GM19438 (cell line): ENCODE results near the gene HS3ST4.

ENCODE experiments used
- ATAC-seq: cut with Tn5 transposase; IDR thresholded peaks from one replicate; pipeline ENCODE4 v1.9.1; 2021; ENCODE audit warnings: low read depth; ENCODE audit not compliant: unreplicated experiment

The HS3ST4 gene

GRCh38 chr16:25812215-25812614, 120.5 kb downstream of the HS3ST4 start:
- ATAC-seq, result no peak

GRCh38 chr16:25817295-25817694, 125.5 kb downstream of the HS3ST4 start:
- no peak for ATAC-seq

- ATAC-seq, result no peak
Observed at GRCh38 chr16:25817876-25818275, 126.1 kb downstream of the HS3ST4 start.

GRCh38 chr16:25823891-25824290, 132.1 kb downstream of the HS3ST4 start:
- no peak for ATAC-seq

GRCh38 chr16:25827709-25828108, 135.9 kb downstream of the HS3ST4 start:
- no peak for ATAC-seq

GRCh38 chr16:25828510-25828909, 136.8 kb downstream of the HS3ST4 start:
- ATAC-seq, result no peak

GRCh38 chr16:25832291-25832690, 140.5 kb downstream of the HS3ST4 start:
- no peak for ATAC-seq

GRCh38 chr16:25834101-25834500, 142.3 kb downstream of the HS3ST4 start:
- ATAC-seq, result no peak

GRCh38 chr16:25835126-25835525, 143.4 kb downstream of the HS3ST4 start:
- ATAC-seq, result no peak

GRCh38 chr16:25838724-25839186, 147.0 kb downstream of the HS3ST4 start:
- ATAC-seq, result no peak

- no peak for ATAC-seq
Observed at GRCh38 chr16:25841761-25842160, 150.0 kb downstream of the HS3ST4 start.

GRCh38 chr16:25845901-25846300, 154.1 kb downstream of the HS3ST4 start:
- no peak for ATAC-seq

GRCh38 chr16:25854141-25854540, 162.4 kb downstream of the HS3ST4 start:
- no peak for ATAC-seq

GRCh38 chr16:25855063-25855462, 163.3 kb downstream of the HS3ST4 start:
- ATAC-seq, result no peak

GRCh38 chr16:25855818-25856217, 164.1 kb downstream of the HS3ST4 start:
- ATAC-seq, result no peak

- no peak for ATAC-seq
Observed at GRCh38 chr16:25859645-25860044, 167.9 kb downstream of the HS3ST4 start.

- ATAC-seq, result no peak
Observed at GRCh38 chr16:25867041-25867440, 175.3 kb downstream of the HS3ST4 start.

- ATAC-seq, result no peak
Observed at GRCh38 chr16:25868106-25868505, 176.3 kb downstream of the HS3ST4 start.

- no peak for ATAC-seq
Observed at GRCh38 chr16:25868706-25869370, 177.1 kb downstream of the HS3ST4 start.

- no peak for ATAC-seq
Observed at GRCh38 chr16:25872369-25873070, 180.8 kb downstream of the HS3ST4 start.

GRCh38 chr16:25874196-25874595, 182.4 kb downstream of the HS3ST4 start:
- ATAC-seq, result no peak

GRCh38 chr16:25875956-25876598, 184.3 kb downstream of the HS3ST4 start:
- no peak for ATAC-seq
